ENCODE data around the gene LRTM2. TPM values are rescaled to one million over a fixed set of nuclear protein-coding genes. Genes with fewer than 3 reads are reported as not detected.

Gene LRTM2
- total and polyA plus RNA-seq, 2 of the 4 experiments (the other 2 are of a cell fraction) = not detected

DNA sequence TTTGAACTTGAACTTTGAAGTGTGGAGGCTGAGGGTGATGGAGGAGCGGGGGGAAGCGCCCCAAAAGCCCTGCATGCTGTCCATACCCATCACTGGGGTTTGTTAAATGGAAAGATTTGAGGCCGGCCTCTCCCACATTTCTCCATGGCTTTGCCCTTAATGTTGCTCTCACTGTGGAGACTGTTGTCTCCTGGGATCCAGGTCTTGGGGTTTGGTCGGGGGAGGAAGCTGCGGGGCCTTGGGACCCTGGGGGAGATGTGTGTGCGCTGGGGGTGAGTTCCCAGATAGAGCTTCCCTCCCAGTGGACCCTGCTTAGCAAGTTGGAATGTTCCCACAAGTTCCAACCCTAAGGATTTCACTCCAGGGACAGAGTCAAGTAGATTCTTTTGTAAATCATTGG is 28.0 kb upstream of the LRTM2 start (continued):
- TF ChIP-seq, protein P1, sequence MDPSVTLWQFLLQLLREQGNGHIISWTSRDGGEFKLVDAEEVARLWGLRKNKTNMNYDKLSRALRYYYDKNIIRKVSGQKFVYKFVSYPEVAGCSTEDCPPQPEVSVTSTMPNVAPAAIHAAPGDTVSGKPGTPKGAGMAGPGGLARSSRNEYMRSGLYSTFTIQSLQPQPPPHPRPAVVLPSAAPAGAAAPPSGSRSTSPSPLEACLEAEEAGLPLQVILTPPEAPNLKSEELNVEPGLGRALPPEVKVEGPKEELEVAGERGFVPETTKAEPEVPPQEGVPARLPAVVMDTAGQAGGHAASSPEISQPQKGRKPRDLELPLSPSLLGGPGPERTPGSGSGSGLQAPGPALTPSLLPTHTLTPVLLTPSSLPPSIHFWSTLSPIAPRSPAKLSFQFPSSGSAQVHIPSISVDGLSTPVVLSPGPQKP (IDR thresholded peaks at IDR 0.05; ENCODE audit: borderline replicate concordance, low read depth, low read length) = no peak
- no peak for TF ChIP-seq CEBPB (IDR thresholded peaks at IDR 0.05; ENCODE audit: low read depth, low read length)
- TF ChIP-seq MAZ (IDR thresholded peaks at IDR 0.05; ENCODE audit: borderline replicate concordance, low read depth, low read length) = no peak
- TF ChIP-seq SMC3 (IDR thresholded peaks at IDR 0.05; ENCODE audit: low read depth, low read length) = no peak

All from IMR-90 (cell line).